HepG2 (cell line): Measurements from ENCODE around the gene GMPPA. TPM values are rescaled to one million over a fixed set of nuclear protein-coding genes. Genes with fewer than 3 reads are reported as not detected.

Experiments used
- CHCHD3 ChIP-seq: sonication (generic); formaldehyde crosslinking; IDR thresholded peaks from 2 replicates; pipeline ENCODE4 v1.8.0; 2022; ENCODE audit warnings: mild to moderate bottlenecking, missing genetic modification reagents, moderate library complexity
- FOXJ3 ChIP-seq: sonication (generic); formaldehyde crosslinking; IDR thresholded peaks from 2 replicates; pipeline ENCODE4 v1.4.0; 2020; ENCODE audit warnings: missing genetic modification reagents, mild to moderate bottlenecking, borderline replicate concordance
- HMGXB3 ChIP-seq: sonication (generic); formaldehyde crosslinking; IDR thresholded peaks from 2 replicates; pipeline ENCODE4 v1.4.0; 2020; ENCODE audit warnings: missing genetic modification reagents, borderline replicate concordance
- HNRNPLL ChIP-seq: fragments of 200-400 bp; formaldehyde crosslinking; IDR thresholded peaks from 2 replicates; pipeline ENCODE4 v1.6.1; 2017; ENCODE audit warnings: mild to moderate bottlenecking, low read depth, low read length; ENCODE audit not compliant: poor library complexity, severe bottlenecking
- KAT8 ChIP-seq: IDR thresholded peaks from 2 replicates; pipeline ENCODE4 v1.6.1; 2016; ENCODE audit warnings: missing genetic modification reagents, missing compliant biosample characterization
- NCOR1 ChIP-seq: fragments of 200-600 bp; sonication (generic); IDR thresholded peaks from 2 replicates; pipeline ENCODE4 v1.7.0; 2017; ENCODE audit warnings: antibody characterized with exemption, low read length, borderline replicate concordance
- POLR2A ChIP-seq, 2 experiments: IDR thresholded peaks; 2 replicates each; pipeline ENCODE4 v1.6.1; 2011; ENCODE audit warnings: low read depth in 2 of 2, low read length in 2 of 2, mild to moderate bottlenecking in 1 of 2, moderate library complexity in 1 of 2; ENCODE audit not compliant: insufficient read depth in 1 of 2
- ZBED4 ChIP-seq: sonication (generic); formaldehyde crosslinking; IDR thresholded peaks from 2 replicates; pipeline ENCODE4 v1.4.0; 2020; ENCODE audit warnings: missing genetic modification reagents, borderline replicate concordance
- ZBTB7B ChIP-seq: sonication (generic); formaldehyde crosslinking; IDR thresholded peaks from 2 replicates; pipeline ENCODE4 v1.4.0; 2020; ENCODE audit warnings: missing genetic modification reagents
- ZFX ChIP-seq: sonication (generic); formaldehyde crosslinking; IDR thresholded peaks from 2 replicates; pipeline ENCODE4 v1.4.0; 2020; ENCODE audit warnings: mild to moderate bottlenecking, low read depth, missing genetic modification reagents, moderate library complexity
- ZMYM2 ChIP-seq: sonication (generic); formaldehyde crosslinking; IDR thresholded peaks from 2 replicates; pipeline ENCODE4 v1.8.0; 2022; ENCODE audit warnings: mild to moderate bottlenecking, missing genetic modification reagents
- ZNF142 ChIP-seq: sonication (generic); formaldehyde crosslinking; IDR thresholded peaks from 2 replicates; pipeline ENCODE4 v1.4.0; 2020; ENCODE audit warnings: missing genetic modification reagents
- polyA plus RNA-seq, 8 experiments: library from polyadenylated mRNA; depleted of rRNA in 3 of 8; stranded (reverse) in 7 of 8; unstranded in 1 of 8; fragments of >200 nt; fragmentation: Illumina TruSeq in 4 of 8; extraction: Trizol in 4 of 8; gene quantifications; 2 replicates each; pipeline versions ENCODE4 v1.2.1 to v1.2.3, GENCODE V29; 2011 to 2016; ENCODE audit warnings: low read depth in 4 of 8, missing spikeins in 1 of 8, mixed read lengths in 1 of 8; ENCODE audit not compliant: insufficient read depth in 1 of 8
- total RNA-seq, 5 experiments: library from RNA; depleted of rRNA; stranded (reverse); fragments of >200 nt; fragmentation: Illumina TruSeq; extraction: Trizol; gene quantifications; 2 replicates each; pipeline ENCODE4 v1.2.3, GENCODE V29; 2016; ENCODE audit warnings: low read depth in 1 of 5

The GMPPA gene
- total and polyA plus RNA-seq, 2 of the 13 experiments (the other 11 are each of a cell fraction or from before 2014, with no cell fraction given), result 81.1 to 106 TPM

GRCh38 chr2:219498280-219499057 is at the start of gene GMPPA (continued):
- TF ChIP-seq ZBED4 (CRISPR knock-in tag) (no peak; the same call in 1 of the 2 replicates), POLR2A (IDR thresholded peaks at IDR 0.05; ENCODE audit: insufficient read depth in 1 of 2, low read depth in 2 of 2, low read length in 2 of 2) (peak in 1 of 2 experiments; percentile 84; a peak in 2 of 4 replicates), ZMYM2 (CRISPR knock-in tag) (peak; percentile 87), ZBTB7B (CRISPR knock-in tag) (no peak; the same call in 1 of the 2 replicates), HMGXB3 (CRISPR knock-in tag) (0 out of 2 replicates have a peak, but pooled peaks have one; percentile 37), ZNF142 (no peak), HNRNPLL (peak; percentile 29), NCOR1 (peak; percentile 68; the same call in 1 of the 2 replicates), CHCHD3 (0 out of 2 replicates have a peak, but pooled peaks have one; percentile 61), ZFX (CRISPR knock-in tag) (peak; percentile 81), FOXJ3 (CRISPR knock-in tag) (no peak), KAT8 (CRISPR knock-in tag) (peak; percentile 86)
